CD4-positive, alpha-beta T cell treated with Interferon gamma for 1 hour (primary cell): Measurements from ENCODE around the gene IDH3A.
A peak's percentile ranks its signal among the peaks of the same experiment; 100 is the strongest.
"Not testable (repeated sequence)": the region's sequence is repeated elsewhere in the genome, so short reads cannot be mapped to it uniquely, and the experiment has no call there.

Experiments used
- DNase-seq: peaks from one replicate; pipeline ENCODE4 v3.0.0-alpha.2; 2020

IDH3A gene

GRCh38 chr15:78129751-78130287 lies 19.3 kb upstream of the IDH3A start:
- no peak for DNase-seq

- no peak for DNase-seq
These were observed 18.5 kb upstream of the IDH3A start for GRCh38 chr15:78130466-78131294.

DNA sequence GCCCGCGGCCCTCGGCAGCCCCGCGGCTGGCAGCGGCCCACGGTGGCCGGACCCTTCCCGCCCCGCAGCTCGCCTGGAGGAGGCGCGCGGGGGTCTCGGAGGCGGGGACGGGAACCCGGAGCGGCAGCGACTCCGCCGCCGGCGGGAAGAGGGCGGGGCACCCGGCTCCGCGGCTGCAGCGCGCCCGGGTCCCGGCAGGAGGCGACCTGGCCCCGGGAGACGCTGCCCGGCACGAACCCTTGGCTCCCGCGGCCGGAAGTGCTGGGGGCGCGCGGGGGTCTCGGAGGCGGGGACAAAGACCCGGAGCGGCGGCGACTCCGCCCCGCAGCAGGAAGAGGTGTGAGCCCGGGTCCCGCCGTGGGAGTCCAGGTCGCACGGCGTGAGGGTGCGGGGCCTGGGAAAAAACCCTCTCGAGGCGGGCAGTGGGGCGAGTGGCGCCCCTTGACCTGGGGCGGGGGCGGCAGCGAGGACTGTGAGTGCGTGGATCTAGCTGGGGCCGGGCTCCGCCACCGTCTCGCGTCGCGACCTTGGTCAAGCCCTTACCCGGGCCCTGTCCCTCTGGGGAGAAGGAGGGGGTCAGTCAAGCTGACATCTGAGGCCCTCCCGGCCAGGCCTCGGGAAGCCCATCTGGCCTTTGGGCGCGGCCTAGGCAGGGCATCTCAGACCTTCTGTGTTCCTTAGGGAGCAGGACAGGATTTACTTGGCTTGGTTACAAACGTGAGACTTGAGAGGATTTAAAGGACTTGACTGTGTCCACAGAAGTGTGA lies 17.7 kb upstream of the IDH3A start, which contains the start of gene CIB2:
Gene CIB2, minus strand, starts transcription at position 151 of the 767 bp plus-strand sequence. CDS start 230 bp downstream, outside the sequence.
- DNase-seq: peak; percentile 77

- DNase-seq: no peak
These were observed 15.4 kb upstream of the IDH3A start for GRCh38 chr15:78133801-78134200.

DNA sequence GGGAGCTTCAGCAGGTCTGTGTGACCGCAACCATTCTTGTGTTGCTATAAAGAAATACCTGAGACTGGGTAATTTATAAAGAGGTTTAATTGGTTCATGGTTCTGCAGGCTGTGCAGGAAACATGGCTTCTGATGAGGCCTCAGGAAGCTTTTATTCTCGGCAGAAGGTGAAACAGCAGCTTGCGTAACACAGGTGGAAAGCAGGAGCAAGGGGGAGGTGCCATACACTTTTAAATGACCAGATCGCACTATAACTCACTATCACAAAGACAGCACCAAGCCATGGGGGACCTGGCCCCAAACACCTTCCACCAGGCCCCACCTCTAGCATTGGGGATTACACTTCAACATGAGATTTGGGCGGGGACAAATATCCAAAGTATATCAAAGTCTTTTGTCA lies 9.6 kb upstream of the IDH3A start:
- DNase-seq: no peak

DNA sequence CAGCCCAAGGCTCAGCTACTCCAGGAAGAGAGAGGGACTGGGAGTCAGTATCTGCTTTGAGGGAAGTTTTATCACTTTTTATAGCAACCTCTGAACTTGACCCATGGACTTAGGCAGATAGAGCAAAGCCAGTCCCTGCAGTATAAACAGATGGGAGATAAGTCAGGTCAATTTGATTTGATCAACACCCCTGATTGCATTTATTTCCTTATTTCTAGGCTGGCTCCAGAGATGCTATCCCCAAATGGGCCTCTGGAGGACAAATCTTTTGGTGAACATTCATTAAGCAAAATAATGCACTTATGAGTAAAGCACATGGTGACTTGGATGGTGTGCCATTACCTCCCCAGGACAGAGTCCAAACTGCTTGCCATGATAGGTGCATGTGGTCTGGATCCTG lies 8.9 kb upstream of the IDH3A start:
- DNase-seq: no peak

DNA sequence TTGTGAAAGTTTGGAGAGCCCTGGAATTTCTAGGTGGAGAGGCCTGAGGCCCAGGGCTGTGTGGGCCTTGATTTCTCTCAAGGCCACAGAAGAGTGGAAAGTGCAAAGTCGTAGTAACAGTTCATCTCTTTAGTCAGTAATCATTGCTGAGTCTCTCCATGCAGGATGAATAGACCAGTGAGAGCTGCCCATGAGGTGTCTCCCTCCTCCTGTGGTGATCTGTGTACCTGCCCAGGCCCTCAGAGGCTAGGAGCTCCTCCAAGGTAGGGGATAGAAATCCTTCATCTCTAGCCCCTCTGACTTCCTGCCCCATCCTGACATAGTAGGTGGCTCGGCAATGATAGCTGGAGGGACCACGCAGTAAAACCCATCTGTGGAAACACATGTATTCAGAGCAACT lies 6.8 kb upstream of the IDH3A start:
- no peak for DNase-seq

DNA sequence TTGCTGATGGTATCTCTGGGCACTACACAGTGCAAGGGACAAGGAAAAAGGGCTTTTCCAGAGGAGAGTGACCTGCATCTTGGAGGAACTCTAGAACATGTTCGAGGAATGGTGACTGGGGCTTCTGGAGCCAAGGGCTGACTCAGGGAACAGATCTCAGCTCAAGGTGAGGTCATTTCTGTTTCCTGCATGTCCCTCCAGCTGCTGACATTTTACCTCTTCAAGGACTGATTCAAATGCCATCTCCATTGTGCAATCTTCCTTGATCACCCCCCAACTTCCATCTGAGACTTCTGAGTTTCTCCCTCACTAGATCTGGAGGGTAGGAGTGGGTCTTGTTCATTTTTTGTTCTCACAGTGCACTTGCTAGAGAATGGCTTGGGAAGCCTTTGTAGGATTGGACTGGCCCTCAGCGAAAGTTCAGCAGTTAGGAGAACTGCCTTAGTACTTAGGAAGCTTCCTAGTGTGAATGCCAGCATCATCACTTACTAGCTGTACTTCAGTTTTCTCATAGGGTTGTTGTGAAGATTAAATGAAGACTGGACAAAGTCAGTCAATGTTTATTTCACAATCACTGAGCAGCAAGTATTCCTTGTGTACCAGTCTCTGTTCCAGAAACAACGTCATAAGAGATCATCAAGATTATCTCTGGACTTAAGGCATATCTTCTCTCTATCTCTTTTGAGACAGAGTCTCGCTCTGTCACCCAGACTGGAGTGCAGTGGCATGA lies 2.6 kb upstream of the IDH3A start:
- no peak for DNase-seq

DNA sequence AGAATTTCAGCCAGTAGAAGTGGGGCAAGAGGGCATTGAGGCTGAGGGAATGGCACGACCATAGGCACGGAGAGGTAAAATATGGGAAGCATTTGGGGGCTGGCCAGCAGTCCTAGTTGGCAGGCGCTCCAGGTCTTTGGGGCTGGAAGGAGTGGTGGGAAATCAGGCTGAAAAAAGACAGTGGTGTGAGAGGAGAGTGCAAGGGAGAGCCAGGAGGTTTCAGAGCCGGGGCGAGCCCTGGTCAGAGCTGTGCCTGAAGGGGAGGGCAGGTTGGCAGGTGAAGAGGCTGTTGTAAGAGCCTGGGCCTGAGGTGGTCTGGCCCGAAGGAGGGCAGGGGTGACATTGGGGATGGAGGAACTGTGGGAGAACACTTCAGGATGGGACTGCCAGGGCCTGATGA lies 1.6 kb upstream of the IDH3A start:
- DNase-seq: no peak

GRCh38 chr15:78148392-78149067 lies 632 bp upstream of the IDH3A start:
- DNase-seq: no peak

GRCh38 chr15:78149805-78150751 lies 916 bp downstream of the IDH3A start:
- no peak for DNase-seq

GRCh38 chr15:78151075-78151474 lies 1.9 kb downstream of the IDH3A start:
- not testable (repeated sequence) for DNase-seq

GRCh38 chr15:78154955-78155354 lies 5.8 kb downstream of the IDH3A start:
- no peak for DNase-seq

DNA sequence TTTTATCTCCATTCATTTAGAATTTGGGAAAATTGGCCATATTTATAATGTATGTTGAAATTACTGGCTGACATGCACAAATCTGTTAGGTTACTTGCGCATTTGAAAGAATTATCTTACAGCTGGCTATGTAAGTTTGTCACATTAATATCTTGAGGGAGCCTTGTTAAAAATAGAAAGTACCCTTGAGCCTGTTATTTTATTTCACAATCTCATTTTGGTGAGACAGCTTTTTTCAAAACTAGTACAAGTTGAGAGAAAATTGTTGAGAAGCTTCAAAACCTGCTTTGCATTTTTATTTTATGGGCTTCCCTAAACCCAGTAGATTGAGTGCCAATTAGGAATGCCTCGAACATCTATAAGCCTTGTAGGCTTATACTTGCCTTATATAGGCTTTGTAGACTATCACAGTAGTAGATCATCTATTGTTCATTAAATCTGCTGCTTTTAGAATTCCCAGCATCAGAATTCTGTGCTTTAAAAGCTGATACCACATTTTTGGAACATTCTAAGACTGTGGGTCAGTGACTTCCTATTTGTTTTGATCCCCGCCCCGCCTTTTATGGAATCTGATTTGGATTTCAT lies 6.3 kb downstream of the IDH3A start:
- no peak for DNase-seq

GRCh38 chr15:78156653-78157052 lies 7.5 kb downstream of the IDH3A start:
- no peak for DNase-seq

GRCh38 chr15:78157203-78157602 lies 8.0 kb downstream of the IDH3A start:
- DNase-seq: no peak

- no peak for DNase-seq
These were observed 10.2 kb downstream of the IDH3A start for GRCh38 chr15:78159395-78159794.

GRCh38 chr15:78162038-78162437 lies 12.9 kb downstream of the IDH3A start:
- DNase-seq: no peak

- no peak for DNase-seq
These were observed 14.8 kb downstream of the IDH3A start for GRCh38 chr15:78164010-78164409.

GRCh38 chr15:78167227-78167888 lies 18.2 kb downstream of the IDH3A start:
- no peak for DNase-seq
